H1 (cell line): ENCODE results near the gene EGFR. TPM values are rescaled to one million over a fixed set of nuclear protein-coding genes. Genes with fewer than 3 reads are reported as not detected.

ENCODE experiments used
- CTCF ChIA-PET: fragments of 300-600 bp; sonication (Branson Sonifier 250); formaldehyde crosslinking; loops from one replicate; lab custom pipeline; 2021; ENCODE audit not compliant: partially characterized antibody; lab: Charles Lee
- POLR2A ChIA-PET: fragments of 300-600 bp; sonication (Branson Sonifier 250); formaldehyde crosslinking; loops from one replicate; lab custom pipeline; 2021; ENCODE audit warnings: inconsistent platforms; ENCODE audit not compliant: partially characterized antibody; lab: Charles Lee
- DNase-seq, 2 experiments: peaks; one replicate each; pipeline versions ENCODE4 v3.0.0 to v3.0.0-alpha.2; 2010 to 2022; ENCODE audit warnings: low spot score in 2 of 2, low read depth in 1 of 2, mixed read lengths in 1 of 2
- FAIRE-seq: peaks from 2 replicates; lab custom pipeline; 2011; peaks lifted over from hg19 to GRCh38; lab: Jason Lieb, UNC
- H2AFZ ChIP-seq: 2 replicates; pipeline ENCODE4 v1.8.1; 2012; ENCODE audit warnings: low read length, inconsistent platforms
- H2AK5ac ChIP-seq: 2 replicates; pipeline ENCODE4 v1.6.1; 2013; ENCODE audit warnings: low read depth, low read length
- H2BK120ac ChIP-seq: replicated peaks from 2 replicates; pipeline ENCODE3; 2013; ENCODE audit warnings: low read depth, low read length, inconsistent platforms
- H2BK12ac ChIP-seq: 2 replicates; pipeline ENCODE4 v1.6.1; 2013; ENCODE audit warnings: low read depth, low read length
- H2BK15ac ChIP-seq: 2 replicates; pipeline ENCODE4 v1.6.1; 2013; ENCODE audit warnings: low read length
- H2BK20ac ChIP-seq: 2 replicates; pipeline ENCODE4 v1.6.1; 2013; ENCODE audit warnings: low read length
- H2BK5ac ChIP-seq: 2 replicates; pipeline ENCODE4 v1.6.1; 2013; ENCODE audit warnings: low read depth, low read length
- H3K14ac ChIP-seq: 2 replicates; pipeline ENCODE4 v1.6.1; 2013; ENCODE audit warnings: inconsistent platforms; ENCODE audit not compliant: insufficient read length
- H3K18ac ChIP-seq: 2 replicates; pipeline ENCODE4 v1.6.1; 2013; ENCODE audit warnings: low read length; ENCODE audit errors: extremely low read depth
- H3K23ac ChIP-seq: 2 replicates; pipeline ENCODE4 v1.6.1; 2013; ENCODE audit warnings: inconsistent platforms; ENCODE audit not compliant: insufficient read length
- H3K23me2 ChIP-seq: 2 replicates; pipeline ENCODE4 v1.6.1; 2013; ENCODE audit warnings: low read depth, low read length
- H3K27ac ChIP-seq: 2 replicates; pipeline ENCODE4 v1.6.1; 2011; ENCODE audit warnings: low read depth, low read length, inconsistent platforms
- H3K27me3 ChIP-seq, 4 experiments: replicated peaks in 1 of 4; 1 replicate in 1 of 4; 2 replicates in 3 of 4; pipeline versions ENCODE4 v1.6.1 to v1.8.1; 2011 to 2013; ENCODE audit warnings: low read length in 3 of 4, mild to moderate bottlenecking in 3 of 4, inconsistent platforms in 2 of 4, mixed read lengths in 2 of 4, moderate library complexity in 1 of 4; ENCODE audit not compliant: control insufficient read depth in 3 of 4, insufficient read depth in 3 of 4; ENCODE audit errors: extremely low read depth in 1 of 4
- H3K36me3 ChIP-seq, 4 experiments: 2 replicates each; pipeline versions ENCODE4 v1.6.1 to v1.8.1; 2011 to 2013; ENCODE audit warnings: mild to moderate bottlenecking in 4 of 4, low read length in 3 of 4, moderate library complexity in 2 of 4, control low read depth in 1 of 4, inconsistent platforms in 1 of 4; ENCODE audit not compliant: insufficient read depth in 4 of 4, control insufficient read depth in 2 of 4
- H3K4ac ChIP-seq: replicated peaks from 2 replicates; pipeline ENCODE3; 2013; ENCODE audit warnings: low read length, low read depth, mixed read lengths, inconsistent platforms; ENCODE audit not compliant: insufficient read length
- H3K4me1 ChIP-seq, 4 experiments: replicated peaks in 1 of 4; 1 replicate in 1 of 4; 2 replicates in 3 of 4; pipeline versions ENCODE4 v1.6.1 to v1.8.1; 2011 to 2013; ENCODE audit warnings: low read length in 3 of 4, inconsistent platforms in 2 of 4, mixed read lengths in 1 of 4; ENCODE audit not compliant: insufficient read depth in 4 of 4, control insufficient read depth in 3 of 4
- H3K4me2 ChIP-seq, 2 experiments: 2 replicates each; pipeline versions ENCODE4 v1.6.1 to v1.8.1; 2011 to 2013; ENCODE audit warnings: low read depth in 2 of 2, low read length in 2 of 2, control low read depth in 1 of 2, inconsistent platforms in 1 of 2, mild to moderate bottlenecking in 1 of 2; ENCODE audit not compliant: insufficient read depth in 1 of 2
- H3K4me3 ChIP-seq, 4 experiments: fragments of 200-600, 300-600 bp in 1 of 4; sonication (generic), shearing (Covaris generic), sonication (Bioruptor Twin) in 1 of 4; 2 replicates each; pipeline versions ENCODE4 v1.5.1 to v1.8.1; 2011 to 2016; ENCODE audit warnings: low read length in 4 of 4, low read depth in 3 of 4, control low read depth in 2 of 4, inconsistent platforms in 2 of 4, mild to moderate bottlenecking in 2 of 4, mixed read lengths in 1 of 4, moderate library complexity in 1 of 4; ENCODE audit not compliant: insufficient read depth in 2 of 4; ENCODE audit errors: extremely low read depth in 1 of 4
- H3K56ac ChIP-seq: replicated peaks from 2 replicates; pipeline ENCODE3; 2013; ENCODE audit warnings: low read depth, mild to moderate bottlenecking, mixed read lengths, low read length, inconsistent platforms; ENCODE audit not compliant: insufficient read length
- H3K79me1 ChIP-seq: 2 replicates; pipeline ENCODE4 v1.6.1; 2013; ENCODE audit warnings: low read depth, low read length, control low read depth
- H3K79me2 ChIP-seq, 2 experiments: 2 replicates each; pipeline versions ENCODE4 v1.6.1 to v1.8.1; 2012 to 2013; ENCODE audit warnings: low read length in 2 of 2, mild to moderate bottlenecking in 2 of 2, inconsistent platforms in 1 of 2; ENCODE audit not compliant: insufficient read depth in 2 of 2, control insufficient read depth in 1 of 2
- H3K9ac ChIP-seq, 4 experiments: replicated peaks in 1 of 4; 1 replicate in 1 of 4; 2 replicates in 3 of 4; pipeline versions ENCODE4 v1.6.1 to v1.8.1; 2011 to 2013; ENCODE audit warnings: low read depth in 3 of 4, low read length in 3 of 4, control low read depth in 2 of 4, mild to moderate bottlenecking in 2 of 4, moderate library complexity in 2 of 4, inconsistent platforms in 1 of 4; ENCODE audit errors: extremely low read depth in 1 of 4
- H3K9me3 ChIP-seq, 2 experiments: 2 replicates each; pipeline versions ENCODE4 v1.6.1 to v1.8.1; 2012 to 2013; ENCODE audit warnings: mild to moderate bottlenecking in 2 of 2, moderate library complexity in 2 of 2, control low read depth in 1 of 2, inconsistent platforms in 1 of 2, low read depth in 1 of 2, low read length in 1 of 2, mixed read lengths in 1 of 2; ENCODE audit not compliant: insufficient read depth in 2 of 2
- H4K20me1 ChIP-seq, 2 experiments: replicated peaks in 1 of 2; 2 replicates each; pipeline versions ENCODE3 to v1.8.1; 2011 to 2013; ENCODE audit warnings: inconsistent platforms in 2 of 2, low read length in 2 of 2, mild to moderate bottlenecking in 1 of 2; ENCODE audit not compliant: insufficient read depth in 2 of 2, control insufficient read depth in 1 of 2
- H4K5ac ChIP-seq: 2 replicates; pipeline ENCODE4 v1.6.1; 2013; ENCODE audit warnings: low read length, low read depth, mixed read lengths, inconsistent platforms; ENCODE audit not compliant: insufficient read length
- H4K8ac ChIP-seq: 2 replicates; pipeline ENCODE4 v1.8.0; 2013; ENCODE audit warnings: mild to moderate bottlenecking, moderate library complexity, low read length, inconsistent platforms; ENCODE audit not compliant: insufficient read depth; ENCODE audit errors: extremely low read depth
- H4K91ac ChIP-seq: replicated peaks from 2 replicates; pipeline ENCODE3; 2013; ENCODE audit warnings: low read length, mixed read lengths, inconsistent platforms; ENCODE audit not compliant: insufficient read length
- RNF2 ChIP-seq: fragments of 200-900, 300-1000 bp; sonication (generic); IDR thresholded peaks from 2 replicates; pipeline ENCODE4 v1.7.1; 2016; ENCODE audit warnings: borderline replicate concordance, low read depth, mild to moderate bottlenecking, antibody characterized with exemption, low read length; ENCODE audit not compliant: poor library complexity, severe bottlenecking; ENCODE audit errors: missing control alignments
- TCF12 ChIP-seq: IDR thresholded peaks from 2 replicates; pipeline ENCODE4 v1.6.1; 2011; ENCODE audit warnings: low read depth, mild to moderate bottlenecking, low read length
- WGBS, 2 experiments: shearing (Covaris generic) in 1 of 2; methylation state at CpG; one replicate each; pipeline versions ENCODE4 v1.1.6 to v1.1.7; 2013 to 2015; ENCODE audit warnings: low lambda C conversion rate in 2 of 2, mixed read lengths in 2 of 2, inconsistent platforms in 1 of 2, low coverage in 1 of 2, missing lambda C conversion rate in 1 of 2; ENCODE audit not compliant: insufficient replicate concordance in 2 of 2, insufficient coverage in 1 of 2, insufficient read length in 1 of 2; ENCODE audit errors: extremely low coverage in 1 of 2, missing lambda C conversion rate in 1 of 2; 5-methylcytosine and 5-hydroxymethylcytosine counted together
- polyA plus RNA-seq, 7 experiments: library from polyadenylated mRNA; depleted of rRNA in 3 of 7; stranded (reverse) in 5 of 7; unstranded in 2 of 7; fragments of >200 nt in 5 of 7; fragments of 200-250 nt in 2 of 7; gene quantifications; 1 replicate in 5 of 7; 2 replicates in 1 of 7; 4 replicates in 1 of 7; pipeline versions ENCODE4 v1.2.1 to v1.2.3, GENCODE V29; 2011 to 2013; ENCODE audit warnings: missing spikeins in 2 of 7, mixed read lengths in 2 of 7
- total RNA-seq: library from RNA; stranded (reverse); fragmentation: NEBNext Ultra II Directional; extraction: Animal tissue kit (Norgen Biotek cat#: 25700); gene quantifications from 2 replicates; pipeline ENCODE4 v1.2.1, GENCODE V29; 2021

EGFR gene
- total and polyA plus RNA-seq, 2 of the 8 experiments (the other 6 are each of a cell fraction or from before 2014, with no cell fraction given), result 1.9 to 5.8 TPM

DNA sequence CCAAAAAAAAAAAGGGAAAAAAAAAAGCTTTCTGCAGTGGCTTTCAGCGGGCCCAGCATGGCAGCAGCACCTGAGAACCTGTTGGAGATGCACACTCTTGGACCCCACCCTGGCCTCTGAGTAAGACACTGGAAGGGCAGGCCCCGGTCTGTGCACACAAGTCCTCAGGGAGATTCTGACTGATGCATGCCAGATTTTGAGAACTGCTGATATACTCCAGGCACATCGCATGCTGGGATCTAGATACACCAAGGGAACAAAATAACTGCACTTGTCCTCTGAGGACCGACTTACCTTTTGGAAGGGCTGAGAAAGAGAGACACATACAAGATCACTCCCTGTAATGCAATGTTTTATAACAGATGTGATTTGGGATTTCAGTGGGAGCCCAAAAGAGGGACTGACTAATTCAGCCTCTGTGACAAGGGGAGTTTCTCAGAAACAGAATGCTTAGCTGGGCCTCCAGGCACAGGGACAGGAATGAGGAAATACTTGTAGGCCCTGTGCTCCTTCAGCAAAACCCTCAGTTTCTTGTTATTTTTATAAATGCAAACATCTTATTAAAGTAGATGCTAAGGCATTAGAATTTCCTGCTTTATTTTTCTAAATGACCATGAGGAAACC is 8.2 kb downstream of the EGFR start:
- DNase-seq (no peak), FAIRE-seq (no peak)
- Histone ChIP-seq H3K56ac (no peak overlapping the region), H3K9ac (no peak overlapping the region), H3K14ac (no peak overlapping the region), H3K4me2 (no peak overlapping the region), H2BK12ac (no peak overlapping the region), H2BK5ac (no peak overlapping the region), H2BK15ac (no peak overlapping the region), H2BK20ac (no peak overlapping the region), H3K9me3 (no peaks in the 10 kb centered on the region), H3K18ac (no peak overlapping the region), H4K8ac (no peak overlapping the region), H4K91ac (no peak overlapping the region), H4K5ac (no peak overlapping the region), H3K36me3 (no peaks in the 10 kb centered on the region), H2AFZ (no peak overlapping the region), H2BK120ac (no peak overlapping the region), H3K27me3 (peaks cover 0 to 4% (median 2%) of the 10 kb centered on the region in 4 experiments; a peak in 2 of 7 replicates), H3K27ac (no peak overlapping the region), H2AK5ac (no peak overlapping the region), H3K4me3 (no peak overlapping the region), H3K4me1 (no peaks in the 10 kb centered on the region), H3K23me2 (no peaks in the 10 kb centered on the region), H3K4ac (no peak overlapping the region), H3K79me2 (no peaks in the 10 kb centered on the region), H3K79me1 (no peaks in the 10 kb centered on the region; the same call in 1 of the 2 replicates), H4K20me1 (no peaks in the 10 kb centered on the region), H3K23ac (no peak overlapping the region)
- WGBS, 2 experiments, result 87% methylated on average over 4 of the region's 4 CpGs; no CpG with 5 or more reads in 1 of the 2 experiments
- CTCF ChIA-PET, result interaction anchor here (0.6 kb wide), 2 partner anchors 9 to 186 kb away, joined by 3 read pairs; no protein-coding TSS in a partner anchor
- no peak for TF ChIP-seq RNF2
- TF ChIP-seq TCF12, result no peak
- POLR2A ChIA-PET, result no interaction called here
